PC-9 (cell line): Measurements from ENCODE around the gene EHD4.

Experiments
- EZH2 ChIP-seq: fragments of 200-600 bp; sonication (generic); IDR thresholded peaks from 2 replicates; pipeline ENCODE4 v1.8.0; 2017; ENCODE audit warnings: antibody characterized with exemption, low read depth
- TF ChIP-seq, protein P1 (sequence below): fragments of 200-600 bp; sonication (generic); conservative IDR thresholded peaks from 2 replicates; pipeline ENCODE4 v1.6.1; 2017; ENCODE audit warnings: mixed run types, antibody characterized with exemption, mild to moderate bottlenecking, moderate library complexity

DNA sequence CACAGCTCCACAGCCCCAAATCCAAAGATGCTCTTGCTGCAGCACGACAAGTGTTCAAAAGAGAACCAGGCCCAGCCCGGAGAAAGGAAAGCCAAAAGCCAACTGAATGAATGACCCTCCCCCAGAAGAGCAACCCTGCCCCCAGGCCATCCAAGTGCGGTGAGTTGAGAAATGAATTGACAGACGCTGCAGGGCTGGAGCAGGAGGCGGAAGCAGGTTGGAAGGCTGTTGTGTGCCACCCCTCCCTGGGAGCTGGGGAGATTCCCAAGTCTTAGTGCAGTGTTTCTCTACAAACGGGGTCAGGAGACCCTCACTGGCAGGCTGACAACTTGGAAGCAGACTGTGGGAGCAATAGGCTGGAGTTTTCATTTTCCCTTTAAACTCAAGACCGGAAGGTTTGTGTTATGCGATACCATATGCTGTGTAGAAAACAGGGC, 75.0 kb downstream of the EHD4 start:
- TF ChIP-seq, protein P1, sequence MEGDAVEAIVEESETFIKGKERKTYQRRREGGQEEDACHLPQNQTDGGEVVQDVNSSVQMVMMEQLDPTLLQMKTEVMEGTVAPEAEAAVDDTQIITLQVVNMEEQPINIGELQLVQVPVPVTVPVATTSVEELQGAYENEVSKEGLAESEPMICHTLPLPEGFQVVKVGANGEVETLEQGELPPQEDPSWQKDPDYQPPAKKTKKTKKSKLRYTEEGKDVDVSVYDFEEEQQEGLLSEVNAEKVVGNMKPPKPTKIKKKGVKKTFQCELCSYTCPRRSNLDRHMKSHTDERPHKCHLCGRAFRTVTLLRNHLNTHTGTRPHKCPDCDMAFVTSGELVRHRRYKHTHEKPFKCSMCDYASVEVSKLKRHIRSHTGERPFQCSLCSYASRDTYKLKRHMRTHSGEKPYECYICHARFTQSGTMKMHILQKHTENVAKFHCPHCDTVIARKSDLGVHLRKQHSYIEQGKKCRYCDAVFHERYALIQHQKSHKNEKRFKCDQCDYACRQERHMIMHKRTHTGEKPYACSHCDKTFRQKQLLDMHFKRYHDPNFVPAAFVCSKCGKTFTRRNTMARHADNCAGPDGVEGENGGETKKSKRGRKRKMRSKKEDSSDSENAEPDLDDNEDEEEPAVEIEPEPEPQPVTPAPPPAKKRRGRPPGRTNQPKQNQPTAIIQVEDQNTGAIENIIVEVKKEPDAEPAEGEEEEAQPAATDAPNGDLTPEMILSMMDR = no peak
- no peak for TF ChIP-seq EZH2
